HL-60/S4 treated with retinoic acid at 250 ng/mL for 4 days and 3 days (cell line): ENCODE measurements around the gene SPI1.

Experiments used
- in situ Hi-C: fragments of 300-500 bp; cut with MboI; formaldehyde crosslinking; loops from 2 replicates; pipeline ENCODE4 v1.7.0; 2022; ENCODE audit warnings: low sequenced_read_pairs

SPI1 gene

GRCh38 chr11:47407746-47408590, 29.6 kb upstream of the SPI1 start, which contains the start of gene SLC39A13:
Gene SLC39A13, plus strand, starts transcription at chr11:47408590. Its CDS starts 1,505 bp downstream, at chr11:47410095.
- in situ Hi-C loops, result loop anchor here (25.0 kb wide), 1 partner anchor 429 kb away; the partner anchor contains the start of gene NUP160

- in situ Hi-C loops, result loop anchor here (25.0 kb wide), 1 partner anchor 430 kb away; the partner anchor contains the start of gene NUP160
These were observed 28.8 kb upstream of the SPI1 start for GRCh38 chr11:47406896-47407745.

- in situ Hi-C loops, result loop anchor here (25.0 kb wide), 1 partner anchor 434 kb away; the partner anchor contains the start of gene NUP160
These were observed 25.2 kb upstream of the SPI1 start for GRCh38 chr11:47403571-47403970.

GRCh38 chr11:47403135-47403534, 24.8 kb upstream of the SPI1 start:
- in situ Hi-C loops, result loop anchor here (25.0 kb wide), 1 partner anchor 434 kb away; the partner anchor contains the start of gene NUP160

- in situ Hi-C loops, result loop anchor here (25.0 kb wide), 1 partner anchor 436 kb away; the partner anchor contains the start of gene NUP160
These were observed 22.5 kb upstream of the SPI1 start for GRCh38 chr11:47400768-47401279.

- in situ Hi-C loops, result loop anchor here (25.0 kb wide), 1 partner anchor 437 kb away; the partner anchor contains the start of gene NUP160
These were observed 21.8 kb upstream of the SPI1 start for GRCh38 chr11:47399860-47400767.

GRCh38 chr11:47398551-47398950, 20.2 kb upstream of the SPI1 start:
- in situ Hi-C loops, result no loop called here

- in situ Hi-C loops, result no loop called here
These were observed 19.7 kb upstream of the SPI1 start for GRCh38 chr11:47398011-47398410.

- in situ Hi-C loops, result no loop called here
These were observed 17.6 kb upstream of the SPI1 start for GRCh38 chr11:47396049-47396320.

GRCh38 chr11:47395223-47396048, 17.1 kb upstream of the SPI1 start:
- in situ Hi-C loops, result no loop called here

GRCh38 chr11:47394322-47395222, 16.2 kb upstream of the SPI1 start:
- in situ Hi-C loops, result no loop called here

- in situ Hi-C loops, result no loop called here
These were observed 15.6 kb upstream of the SPI1 start for GRCh38 chr11:47394050-47394321.

- in situ Hi-C loops, result no loop called here
These were observed 15.1 kb upstream of the SPI1 start for GRCh38 chr11:47393163-47394049.

GRCh38 chr11:47392546-47393162, 14.3 kb upstream of the SPI1 start:
- in situ Hi-C loops, result no loop called here

- in situ Hi-C loops, result no loop called here
These were observed 13.5 kb upstream of the SPI1 start for GRCh38 chr11:47391711-47392432.

- in situ Hi-C loops, result no loop called here
These were observed 12.8 kb upstream of the SPI1 start for GRCh38 chr11:47391077-47391583.
